Neuron (in vitro differentiated cells): ENCODE results near the gene CYP27C1.

Experiments
- H2AFZ ChIP-seq: one replicate; pipeline ENCODE4 v1.6.1; 2013; ENCODE audit warnings: low read depth, mild to moderate bottlenecking, inconsistent platforms, low read length, moderate library complexity
- H3K27me3 ChIP-seq: one replicate; pipeline ENCODE4 v1.6.1; 2013; ENCODE audit warnings: low read length; ENCODE audit not compliant: insufficient read depth
- H3K36me3 ChIP-seq: one replicate; pipeline ENCODE4 v1.6.1; 2013; ENCODE audit warnings: low read length; ENCODE audit not compliant: insufficient read depth
- H3K4me1 ChIP-seq: one replicate; pipeline ENCODE4 v1.6.1; 2013; ENCODE audit warnings: low read length; ENCODE audit not compliant: insufficient read depth
- H3K4me3 ChIP-seq: 2 replicates; pipeline ENCODE4 v1.5.1; 2013; ENCODE audit warnings: mild to moderate bottlenecking, low read length, moderate library complexity
- H3K9me3 ChIP-seq: one replicate; pipeline ENCODE4 v1.6.1; 2013; ENCODE audit warnings: low read length

CYP27C1 gene

DNA sequence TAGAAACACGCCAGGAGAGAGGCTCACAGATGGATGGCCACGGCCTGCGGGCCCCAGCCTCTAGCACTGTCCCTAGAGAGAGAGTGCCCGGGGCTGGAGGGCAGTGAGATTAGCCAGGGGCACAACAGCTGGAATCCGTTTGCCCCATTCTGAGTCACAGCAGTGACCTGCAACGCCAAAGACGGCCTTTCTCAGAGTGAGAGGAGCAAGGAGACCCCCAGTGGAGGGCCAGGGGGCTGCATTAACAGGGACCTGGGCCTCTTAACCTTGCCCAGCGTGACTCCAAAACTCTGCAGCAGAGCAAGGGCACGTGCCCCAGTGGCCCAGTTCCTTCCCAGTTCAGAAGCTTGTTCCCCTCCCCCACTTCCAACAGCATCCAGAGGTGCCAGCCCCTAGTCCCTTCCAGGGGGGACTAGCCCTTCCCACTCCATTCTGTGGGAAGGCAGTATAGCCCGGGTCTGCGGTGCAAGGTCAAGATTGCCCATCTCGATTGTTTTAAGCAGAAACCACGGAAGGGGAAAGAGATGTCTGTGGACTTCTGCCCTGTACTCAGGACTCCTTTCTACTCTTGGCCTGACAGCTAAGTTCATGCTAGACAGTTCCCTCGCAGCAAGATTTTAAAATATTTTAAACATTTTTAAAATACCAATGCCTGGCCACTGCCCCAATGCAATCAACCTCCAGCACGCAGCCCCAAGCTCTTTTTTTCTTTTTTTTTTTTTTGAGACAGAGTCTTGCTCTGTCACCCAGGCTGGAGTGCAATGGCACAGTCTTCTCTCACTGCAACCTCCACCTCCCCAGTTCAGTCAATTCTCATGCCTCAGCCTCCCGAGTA is 62.2 kb downstream of the CYP27C1 start:
- H3K4me1 ChIP-seq, result peaks cover 3% of the 10 kb centered on the region
- H3K27me3 ChIP-seq, result no peaks in the 10 kb centered on the region
- H3K36me3 ChIP-seq, result no peaks in the 10 kb centered on the region
- H2AFZ ChIP-seq, result no peak overlapping the region
- no peaks in the 10 kb centered on the region for H3K9me3 ChIP-seq
- H3K4me3 ChIP-seq, result no peak overlapping the region

DNA sequence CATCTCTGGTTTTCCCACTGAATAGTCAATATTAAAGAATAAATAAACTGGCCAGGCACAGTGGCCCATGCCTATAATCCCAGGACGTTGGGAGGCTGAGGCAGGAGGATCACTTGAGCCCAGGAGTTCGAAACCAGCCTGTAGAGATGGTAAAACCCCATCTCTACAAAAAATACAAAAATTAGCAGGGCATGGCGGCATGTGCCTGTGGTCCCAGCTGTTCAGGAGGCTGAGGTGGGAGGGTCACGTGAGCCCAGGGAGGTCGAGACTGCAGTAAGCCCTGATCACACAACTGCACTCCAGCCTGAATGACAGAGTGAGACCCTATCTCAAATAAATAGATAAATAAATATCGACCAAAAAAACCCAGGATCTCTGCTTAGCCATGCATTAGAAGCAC is 63.0 kb downstream of the CYP27C1 start:
- Histone ChIP-seq H2AFZ (no peak overlapping the region), H3K36me3 (no peaks in the 10 kb centered on the region), H3K9me3 (no peaks in the 10 kb centered on the region), H3K27me3 (no peaks in the 10 kb centered on the region), H3K4me1 (peaks cover 3% of the 10 kb centered on the region), H3K4me3 (no peak overlapping the region)

DNA sequence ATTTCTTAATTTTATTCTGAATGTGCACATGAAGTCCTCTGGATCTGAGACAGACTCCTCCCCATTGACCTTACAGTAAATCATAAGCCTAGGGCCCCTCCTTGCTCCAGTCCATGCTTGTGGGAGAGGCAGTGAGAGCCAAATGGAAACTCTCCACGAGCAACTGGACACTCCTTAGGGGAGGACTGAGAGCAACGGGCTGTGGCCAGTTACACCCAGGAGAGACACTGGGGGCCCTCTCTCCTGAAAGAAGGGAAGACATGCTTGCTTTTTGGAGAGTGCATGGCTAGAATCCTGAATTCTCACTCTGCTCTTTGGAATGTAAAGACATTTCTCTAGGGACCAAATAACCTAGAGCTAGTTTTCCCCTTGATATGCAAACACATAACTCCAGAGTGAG is 64.2 kb downstream of the CYP27C1 start:
- Histone ChIP-seq H3K4me1 (peaks cover 3% of the 10 kb centered on the region), H3K4me3 (no peak overlapping the region), H3K9me3 (no peaks in the 10 kb centered on the region), H3K27me3 (no peaks in the 10 kb centered on the region), H3K36me3 (no peaks in the 10 kb centered on the region), H2AFZ (no peak overlapping the region)

DNA sequence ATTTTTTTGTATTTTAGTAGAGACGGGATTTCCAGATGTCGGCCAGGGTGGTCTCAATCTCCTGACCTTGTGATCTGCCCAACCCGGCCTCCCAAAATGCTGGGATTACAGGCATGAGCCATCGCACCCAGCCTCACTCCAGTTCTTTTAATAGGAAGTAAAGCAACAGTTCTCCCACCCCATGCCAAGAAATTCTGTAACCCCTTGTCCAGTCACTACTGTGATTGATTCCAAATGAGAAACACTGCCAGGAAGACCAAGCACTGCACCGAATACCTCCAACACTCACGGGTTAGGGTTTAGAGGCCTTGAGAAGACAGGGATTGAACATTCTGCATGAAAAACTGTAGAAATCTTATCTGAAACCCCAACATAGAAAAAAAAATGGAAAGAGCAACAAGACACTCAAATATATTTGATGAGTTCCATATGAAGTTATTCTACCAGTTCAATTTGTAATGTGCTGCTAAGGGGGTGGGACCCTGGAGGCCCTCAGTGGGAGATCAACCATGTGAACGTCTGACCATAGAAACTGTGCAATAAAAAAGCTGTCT is 65.0 kb downstream of the CYP27C1 start:
- Histone ChIP-seq H3K36me3 (no peaks in the 10 kb centered on the region), H3K27me3 (no peaks in the 10 kb centered on the region), H3K4me1 (peaks cover 3% of the 10 kb centered on the region), H3K4me3 (no peak overlapping the region), H2AFZ (no peak overlapping the region), H3K9me3 (no peaks in the 10 kb centered on the region)

DNA sequence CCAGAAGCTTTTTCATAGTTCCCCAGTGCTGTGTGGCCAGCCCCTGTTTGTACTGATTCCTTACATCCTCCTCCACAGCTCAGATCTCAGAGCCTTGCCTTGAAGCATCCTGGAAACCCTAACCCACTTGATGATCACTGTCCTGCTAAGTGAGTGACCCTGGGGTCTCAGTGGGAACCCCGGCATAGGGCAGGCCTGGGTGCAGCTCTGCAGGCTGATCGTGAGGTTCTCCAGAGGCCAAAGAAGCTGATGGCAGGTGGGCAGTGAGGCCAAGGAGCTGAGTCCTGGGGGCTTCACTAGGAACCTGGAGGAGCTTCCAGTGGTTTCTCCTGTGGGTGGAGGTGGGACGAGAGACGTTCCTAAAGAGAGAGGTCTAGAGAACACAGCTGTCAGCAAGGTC is 65.7 kb downstream of the CYP27C1 start:
- Histone ChIP-seq H3K36me3 (no peaks in the 10 kb centered on the region), H3K4me3 (no peak overlapping the region)

DNA sequence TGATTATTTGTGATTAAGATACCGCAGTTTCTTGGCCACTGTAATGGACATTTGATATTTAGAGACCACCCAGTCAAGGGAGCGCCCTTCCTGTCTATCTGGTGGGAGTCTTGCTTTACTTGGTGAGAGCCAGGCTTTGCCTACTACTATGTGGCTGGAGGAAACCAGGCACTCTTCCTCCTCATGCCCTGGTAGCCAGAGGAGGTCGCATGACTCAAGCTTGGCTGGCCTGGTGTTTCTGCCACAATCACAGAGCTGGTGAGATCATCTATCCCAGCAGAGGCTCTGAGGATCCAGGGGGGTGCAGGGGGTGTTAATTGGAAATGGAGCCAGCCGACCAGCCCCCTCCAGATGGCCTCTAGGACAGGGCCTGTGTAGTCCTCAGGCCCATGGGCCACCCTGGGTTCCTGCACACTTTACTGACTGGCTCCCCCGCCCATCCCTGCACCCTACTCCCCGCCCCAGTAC is 66.4 kb downstream of the CYP27C1 start:
- Histone ChIP-seq H3K9me3 (no peaks in the 10 kb centered on the region), H3K36me3 (no peaks in the 10 kb centered on the region), H2AFZ (no peak overlapping the region), H3K4me1 (no peaks in the 10 kb centered on the region), H3K4me3 (no peak overlapping the region), H3K27me3 (no peaks in the 10 kb centered on the region)

More for the DNA sequence above, 65.7 kb downstream of the CYP27C1 start:
- Histone ChIP-seq H3K27me3 (no peaks in the 10 kb centered on the region), H2AFZ (no peak overlapping the region), H3K9me3 (no peaks in the 10 kb centered on the region), H3K4me1 (peaks cover 3% of the 10 kb centered on the region)

DNA sequence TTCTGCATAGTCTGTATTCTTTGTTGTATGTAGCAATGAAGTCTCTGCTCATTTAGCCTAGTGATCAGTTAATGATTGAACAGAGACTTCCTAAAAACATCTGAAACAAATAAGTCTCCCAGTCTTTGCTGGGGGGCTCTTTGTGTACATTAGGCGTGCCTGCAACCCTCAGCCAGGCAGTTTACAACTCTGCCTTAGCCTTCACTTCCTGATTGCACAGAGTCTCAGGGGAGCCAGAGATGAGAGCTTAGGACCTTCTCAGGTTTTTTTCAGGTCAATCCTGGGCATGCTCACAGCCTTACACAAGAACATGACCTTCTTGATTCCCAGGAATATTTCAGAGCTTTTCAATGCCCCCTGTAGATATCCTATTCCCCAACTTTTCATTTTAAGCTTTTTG is 69.1 kb downstream of the CYP27C1 start:
- Histone ChIP-seq H3K4me3 (no peak overlapping the region), H3K36me3 (no peaks in the 10 kb centered on the region), H3K4me1 (peaks cover 5% of the 10 kb centered on the region), H3K27me3 (no peaks in the 10 kb centered on the region), H2AFZ (no peak overlapping the region), H3K9me3 (no peaks in the 10 kb centered on the region)

DNA sequence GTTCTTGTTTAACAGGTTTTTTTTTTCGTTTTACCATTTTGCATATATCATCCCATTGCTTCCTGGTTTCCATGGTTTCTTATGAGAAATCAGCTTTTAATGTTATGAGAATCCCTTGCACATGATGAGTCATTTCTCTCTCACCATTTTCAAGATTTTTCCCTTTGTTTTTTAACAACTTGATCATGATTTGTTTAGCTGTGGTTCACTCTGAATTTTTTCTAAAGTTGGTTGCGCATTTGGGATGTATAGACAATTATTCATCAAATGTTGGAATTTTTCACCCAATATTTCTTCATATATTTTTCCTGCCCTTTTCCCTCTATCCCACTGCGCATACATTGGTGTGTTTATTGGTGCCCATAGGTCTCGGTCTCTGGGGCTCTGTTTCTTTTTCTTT is 70.7 kb downstream of the CYP27C1 start:
- Histone ChIP-seq H3K27me3 (no peaks in the 10 kb centered on the region), H2AFZ (no peak overlapping the region), H3K4me3 (no peak overlapping the region), H3K4me1 (peaks cover 17% of the 10 kb centered on the region), H3K36me3 (no peaks in the 10 kb centered on the region), H3K9me3 (no peaks in the 10 kb centered on the region)

DNA sequence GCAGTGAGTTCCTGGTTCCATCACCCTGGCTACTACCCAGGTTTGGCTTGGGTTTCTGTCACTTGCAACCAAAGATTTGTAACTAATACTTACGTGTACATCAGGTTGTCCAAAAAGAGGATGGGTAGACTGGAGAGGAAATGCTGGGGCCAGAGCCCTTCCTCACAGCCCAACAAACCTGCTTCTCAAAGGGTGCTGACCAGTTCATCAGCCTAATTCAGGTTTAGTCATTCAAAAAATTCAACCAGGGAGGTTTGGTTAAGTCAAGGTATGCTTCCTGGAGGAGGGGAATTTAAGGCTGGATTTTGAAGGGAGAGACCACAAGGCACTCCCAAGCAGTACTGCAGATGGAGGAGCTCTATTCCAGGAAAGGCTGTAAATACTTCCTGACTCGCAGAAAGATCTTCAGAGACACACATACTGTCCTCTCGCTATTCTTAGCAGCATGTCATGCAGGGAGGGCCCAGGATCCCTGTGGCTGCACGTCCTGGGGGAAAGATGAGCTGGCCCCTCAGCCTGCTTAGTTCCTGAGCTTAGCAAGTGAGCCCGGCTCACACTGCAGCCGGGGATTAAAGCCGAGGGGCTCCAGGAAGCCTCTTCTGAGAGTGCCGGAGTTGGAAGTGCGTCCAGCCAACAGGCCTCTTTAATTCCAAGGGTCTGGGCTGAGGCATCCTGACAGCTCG is 73.1 kb downstream of the CYP27C1 start:
- Histone ChIP-seq H2AFZ (no peak overlapping the region), H3K4me3 (no peak overlapping the region)

DNA sequence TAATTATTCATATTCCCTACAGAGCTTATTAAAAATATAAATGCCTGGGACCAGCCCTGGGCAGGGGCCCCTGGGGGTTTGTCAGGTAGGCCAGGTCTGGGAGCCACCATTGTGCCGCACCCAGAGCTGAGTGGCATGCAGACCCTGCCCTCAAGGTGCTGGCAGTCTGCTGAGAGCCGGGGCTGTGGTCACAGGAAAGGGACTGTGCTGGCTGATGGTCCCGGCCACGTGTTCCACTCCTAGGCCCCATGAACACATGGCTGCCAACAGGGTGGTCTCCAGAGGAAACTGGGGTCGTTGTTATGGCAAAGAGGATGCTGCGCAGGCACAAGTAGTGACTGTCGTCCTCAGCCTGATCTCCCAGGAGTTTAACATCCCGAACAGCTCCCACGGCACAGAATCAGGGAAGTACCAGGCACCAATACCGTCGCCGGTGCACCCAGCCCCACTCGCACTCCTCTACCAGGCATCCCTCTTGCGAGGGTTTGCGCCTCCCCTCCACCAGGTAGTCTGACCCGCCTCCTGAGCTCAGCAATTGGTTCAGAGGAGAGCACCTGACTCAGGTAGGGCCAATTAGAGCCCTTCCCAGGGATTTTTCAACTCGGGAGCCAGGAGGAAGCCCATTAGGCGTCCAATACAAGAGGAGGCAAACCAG is 73.9 kb downstream of the CYP27C1 start:
- peaks cover 21% of the 10 kb centered on the region for H3K4me1 ChIP-seq
- H3K27me3 ChIP-seq, result no peaks in the 10 kb centered on the region
- H3K4me3 ChIP-seq, result no peak overlapping the region
- H3K36me3 ChIP-seq, result no peaks in the 10 kb centered on the region
- no peak overlapping the region for H2AFZ ChIP-seq
- peaks cover 2% of the 10 kb centered on the region for H3K9me3 ChIP-seq

More for the DNA sequence above, 73.1 kb downstream of the CYP27C1 start:
- Histone ChIP-seq H3K9me3 (no peaks in the 10 kb centered on the region), H3K4me1 (peaks cover 21% of the 10 kb centered on the region), H3K36me3 (no peaks in the 10 kb centered on the region), H3K27me3 (no peaks in the 10 kb centered on the region)

DNA sequence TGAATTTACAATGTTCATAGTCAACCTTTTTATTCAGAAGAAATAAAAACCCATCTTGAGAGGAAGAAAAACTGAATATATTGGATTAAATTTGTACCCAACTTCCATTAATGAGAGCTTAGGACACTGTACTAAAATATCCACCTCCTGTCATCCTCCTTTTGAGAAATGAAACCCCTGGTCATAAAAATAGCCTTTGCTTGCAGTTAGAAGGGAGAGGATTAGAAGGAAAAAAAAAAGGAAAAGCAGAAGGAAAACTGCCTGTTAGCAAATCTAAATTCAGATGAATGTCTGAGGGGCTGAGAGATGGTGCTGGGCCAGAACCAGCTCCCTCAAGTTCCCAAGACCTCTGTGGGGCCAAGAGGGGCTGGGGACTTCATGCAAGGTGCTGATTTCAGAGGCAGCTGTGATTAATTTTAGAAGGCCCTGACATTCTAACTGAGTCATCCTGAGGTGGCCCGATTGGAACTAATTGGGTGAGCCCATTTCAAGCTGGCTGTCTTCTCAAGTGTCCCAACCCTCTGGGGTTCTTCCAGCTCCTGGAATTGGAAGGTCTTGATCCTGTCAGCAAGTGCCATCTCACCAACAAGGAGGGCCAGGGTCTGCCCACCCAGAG is 74.7 kb downstream of the CYP27C1 start:
- Histone ChIP-seq H3K4me1 (peaks cover 21% of the 10 kb centered on the region), H2AFZ (no peak overlapping the region), H3K36me3 (no peaks in the 10 kb centered on the region), H3K9me3 (peaks cover 2% of the 10 kb centered on the region), H3K4me3 (no peak overlapping the region), H3K27me3 (no peaks in the 10 kb centered on the region)

DNA sequence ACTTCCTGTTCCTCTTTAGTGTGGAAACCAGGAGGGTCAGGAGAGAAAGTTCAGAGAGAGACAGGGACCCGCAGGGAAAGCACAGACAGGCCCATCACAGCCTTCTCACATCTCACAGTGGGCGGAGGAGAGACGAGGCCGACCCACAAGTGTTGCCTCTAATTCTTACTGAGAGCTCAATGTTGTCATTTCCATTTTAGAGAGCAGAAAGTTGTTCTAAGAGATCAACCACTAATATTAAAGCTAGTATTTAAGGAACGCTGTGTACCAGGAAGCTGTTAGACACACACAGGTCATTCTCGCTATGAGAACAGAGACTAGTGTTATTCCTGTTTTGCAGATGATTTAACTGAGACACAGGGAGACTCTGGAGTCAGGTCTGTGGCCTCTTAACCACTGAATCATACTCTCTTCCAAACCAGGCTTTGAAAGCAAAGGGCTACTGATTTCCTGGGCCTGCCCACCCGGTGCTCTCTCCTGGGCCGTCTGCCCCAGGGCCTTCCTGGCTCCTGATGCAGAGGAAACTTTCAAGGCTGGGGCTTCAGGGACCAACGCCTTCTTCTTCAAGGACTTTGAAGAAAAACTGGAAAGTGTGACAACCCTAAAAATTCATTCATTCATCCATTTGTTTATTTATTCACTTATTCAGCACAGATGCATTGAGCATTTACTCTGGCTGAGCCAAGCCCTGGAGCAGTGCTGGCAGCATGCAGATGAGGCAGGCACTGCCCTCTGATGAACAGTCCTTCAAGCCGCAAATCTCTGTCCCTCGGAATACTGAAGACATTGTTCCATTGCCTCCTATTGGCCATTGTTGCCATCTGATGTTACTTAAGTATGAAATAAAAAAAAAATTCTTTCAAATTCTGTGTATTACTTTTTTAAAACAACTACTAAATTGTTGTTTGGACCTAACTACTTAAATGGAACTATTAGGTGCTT is 76.0 kb downstream of the CYP27C1 start:
- Histone ChIP-seq H3K4me3 (no peak overlapping the region), H3K4me1 (peaks cover 21% of the 10 kb centered on the region), H3K9me3 (peaks cover 2% of the 10 kb centered on the region), H2AFZ (no peak overlapping the region), H3K27me3 (no peaks in the 10 kb centered on the region), H3K36me3 (no peaks in the 10 kb centered on the region)
